ENCODE results near the gene IGFN1. TPM values are rescaled to one million over a fixed set of nuclear protein-coding genes. Genes with fewer than 3 reads are reported as not detected.

IGFN1 gene
- total RNA-seq, 4 donors from 2014 or later = not detected

- TF ChIP-seq CTCF (IDR thresholded peaks at IDR 0.05) = no peak
- no peaks in the 10 kb centered on the region for H3K36me3 ChIP-seq
- peaks cover 0 to 70% (median 0%) of the 10 kb centered on the region in 4 donors for H3K27me3 ChIP-seq
- H3K4me3 ChIP-seq = no peak overlapping the region
- WGBS, 2 donors = 36 to 62% methylated on average over 3 of the region's 3 CpGs
- no peaks in the 10 kb centered on the region for H3K9me3 ChIP-seq
- H3K4me1 ChIP-seq = no peaks in the 10 kb centered on the region
- H3K27ac ChIP-seq = no peak overlapping the region
- intact Hi-C loops (cut with DNase I) = no loop called here
- no peak for DNase-seq
Observed at GRCh38 chr1:201185123-201185453, 5.5 kb upstream of the IGFN1 start.

DNA sequence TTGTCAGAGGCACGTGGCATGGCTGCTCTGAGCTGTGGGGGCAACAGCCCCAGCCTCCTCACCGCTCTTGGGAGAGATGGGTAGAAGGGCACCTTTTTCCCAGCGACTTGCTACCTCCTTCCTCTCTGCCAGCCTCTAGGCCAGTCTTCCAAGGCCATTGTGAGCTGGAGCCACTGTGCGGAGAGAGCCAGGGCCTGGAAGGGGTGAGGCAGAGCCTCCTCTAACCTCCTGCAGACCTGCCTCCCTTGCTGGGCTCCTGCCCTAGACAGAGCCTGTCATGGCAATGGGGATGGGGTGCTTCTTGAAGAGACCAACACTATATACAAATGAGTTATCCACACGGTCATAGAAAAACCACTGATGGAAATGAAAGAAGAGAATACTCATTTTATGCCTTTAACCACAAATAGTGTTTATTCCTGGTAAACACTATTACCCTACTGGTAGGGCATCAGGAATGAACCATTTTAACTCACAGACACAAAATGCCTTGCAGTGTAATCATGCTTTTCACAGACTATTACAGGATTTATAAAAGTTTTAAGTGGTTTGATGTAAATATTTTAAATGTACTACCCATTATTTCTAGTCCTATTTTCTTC is 5.0 kb upstream of the IGFN1 start:
- Histone ChIP-seq H3K27ac (no peak overlapping the region), H3K4me3 (no peak overlapping the region), H3K9me3 (no peaks in the 10 kb centered on the region), H3K4me1 (no peaks in the 10 kb centered on the region), H3K36me3 (no peaks in the 10 kb centered on the region), H3K27me3 (peaks cover 0 to 73% (median 0%) of the 10 kb centered on the region in 4 donors)
- WGBS, 2 donors = 78 to 80% methylated on average over 2 to 5 of the region's 5 CpGs
- TF ChIP-seq POLR2A (IDR thresholded peaks at IDR 0.05) = no peak
- no peak for TF ChIP-seq CTCF (IDR thresholded peaks at IDR 0.05)
- no peak for DNase-seq
- intact Hi-C loops (cut with DNase I) = no loop called here

GRCh38 chr1:201186192-201186591 is 4.4 kb upstream of the IGFN1 start:
- intact Hi-C loops (cut with DNase I) = no loop called here
- Histone ChIP-seq H3K4me1 (no peaks in the 10 kb centered on the region), H3K9me3 (no peaks in the 10 kb centered on the region), H3K27me3 (peaks cover 0 to 73% (median 0%) of the 10 kb centered on the region in 4 donors), H3K4me3 (no peak overlapping the region), H3K36me3 (no peaks in the 10 kb centered on the region), H3K27ac (no peak overlapping the region)
- TF ChIP-seq POLR2A (IDR thresholded peaks at IDR 0.05) = no peak
- no peak for TF ChIP-seq CTCF (IDR thresholded peaks at IDR 0.05)
- DNase-seq = no peak
- 75 to 79% methylated on average over 3 of the region's 3 CpGs for WGBS, 2 donors

DNA sequence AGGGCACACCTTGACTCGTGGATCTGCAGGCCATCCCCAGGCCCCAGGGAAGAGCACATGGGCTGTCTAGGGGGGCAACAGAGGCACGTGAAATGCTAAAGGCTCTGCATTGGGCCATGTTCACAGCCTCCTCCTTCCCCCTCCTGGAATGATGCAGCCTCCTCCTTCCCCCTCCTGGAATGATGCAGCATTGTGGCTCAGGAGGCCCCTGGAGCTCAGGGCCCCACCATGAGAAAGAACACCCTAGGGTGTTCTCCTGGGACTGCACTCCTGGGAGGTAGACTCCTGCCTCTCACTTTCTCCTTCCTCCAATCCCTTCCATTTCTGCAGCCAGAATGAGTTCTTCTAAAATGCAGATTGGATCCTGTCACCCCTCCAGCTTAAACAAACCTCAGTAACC is 1.5 kb upstream of the IGFN1 start:
- intact Hi-C loops (cut with DNase I) = no loop called here
- no peak overlapping the region for H3K27ac ChIP-seq
- no peaks in the 10 kb centered on the region for H3K9me3 ChIP-seq
- no peak for DNase-seq
- H3K36me3 ChIP-seq = no peaks in the 10 kb centered on the region
- H3K4me1 ChIP-seq = no peaks in the 10 kb centered on the region
- H3K4me3 ChIP-seq = no peak overlapping the region
- 60% methylated on average over 1 of the region's 2 CpGs; no CpG with 5 or more reads in 1 of the 2 donors for WGBS, 2 donors
- TF ChIP-seq POLR2A (IDR thresholded peaks at IDR 0.05) (no peak), CTCF (IDR thresholded peaks at IDR 0.05) (no peak)
- peaks cover 0 to 73% (median 0%) of the 10 kb centered on the region in 4 donors for H3K27me3 ChIP-seq

- no peak for TF ChIP-seq CTCF (IDR thresholded peaks at IDR 0.05)
- no peak for TF ChIP-seq POLR2A (IDR thresholded peaks at IDR 0.05)
- DNase-seq = no peak
- Histone ChIP-seq H3K4me1 (no peaks in the 10 kb centered on the region), H3K36me3 (no peaks in the 10 kb centered on the region), H3K4me3 (no peak overlapping the region), H3K27ac (no peak overlapping the region), H3K9me3 (no peaks in the 10 kb centered on the region), H3K27me3 (peaks cover 0 to 70% (median 0%) of the 10 kb centered on the region in 4 donors)
- intact Hi-C loops (cut with DNase I) = no loop called here
- WGBS, 2 donors = 83 to 85% methylated on average over 6 of the region's 6 CpGs
Observed at GRCh38 chr1:201190005-201190404, 619 bp upstream of the IGFN1 start.

Data from esophagus squamous epithelium (tissue), 5 donors.